H1 (cell line): ENCODE data around the gene LRRC18. TPM values are rescaled to one million over a fixed set of nuclear protein-coding genes. Genes with fewer than 3 reads are reported as not detected.

ENCODE experiments used
- CTCF ChIA-PET: fragments of 300-600 bp; sonication (Branson Sonifier 250); formaldehyde crosslinking; loops from one replicate; lab custom pipeline; 2021; ENCODE audit not compliant: partially characterized antibody; lab: Charles Lee
- POLR2A ChIA-PET: fragments of 300-600 bp; sonication (Branson Sonifier 250); formaldehyde crosslinking; loops from one replicate; lab custom pipeline; 2021; ENCODE audit warnings: inconsistent platforms; ENCODE audit not compliant: partially characterized antibody; lab: Charles Lee
- DNase-seq, 2 experiments: peaks; one replicate each; pipeline versions ENCODE4 v3.0.0 to v3.0.0-alpha.2; 2010 to 2022; ENCODE audit warnings: low spot score in 2 of 2, low read depth in 1 of 2, mixed read lengths in 1 of 2
- FAIRE-seq: peaks from 2 replicates; lab custom pipeline; 2011; peaks lifted over from hg19 to GRCh38; lab: Jason Lieb, UNC
- H2AFZ ChIP-seq: 2 replicates; pipeline ENCODE4 v1.8.1; 2012; ENCODE audit warnings: low read length, inconsistent platforms
- H2AK5ac ChIP-seq: 2 replicates; pipeline ENCODE4 v1.6.1; 2013; ENCODE audit warnings: low read depth, low read length
- H2BK120ac ChIP-seq: replicated peaks from 2 replicates; pipeline ENCODE3; 2013; ENCODE audit warnings: low read depth, low read length, inconsistent platforms
- H2BK12ac ChIP-seq: 2 replicates; pipeline ENCODE4 v1.6.1; 2013; ENCODE audit warnings: low read depth, low read length
- H2BK15ac ChIP-seq: 2 replicates; pipeline ENCODE4 v1.6.1; 2013; ENCODE audit warnings: low read length
- H2BK20ac ChIP-seq: 2 replicates; pipeline ENCODE4 v1.6.1; 2013; ENCODE audit warnings: low read length
- H2BK5ac ChIP-seq: 2 replicates; pipeline ENCODE4 v1.6.1; 2013; ENCODE audit warnings: low read depth, low read length
- H3K14ac ChIP-seq: 2 replicates; pipeline ENCODE4 v1.6.1; 2013; ENCODE audit warnings: inconsistent platforms; ENCODE audit not compliant: insufficient read length
- H3K18ac ChIP-seq: 2 replicates; pipeline ENCODE4 v1.6.1; 2013; ENCODE audit warnings: low read length; ENCODE audit errors: extremely low read depth
- H3K23ac ChIP-seq: 2 replicates; pipeline ENCODE4 v1.6.1; 2013; ENCODE audit warnings: inconsistent platforms; ENCODE audit not compliant: insufficient read length
- H3K23me2 ChIP-seq: 2 replicates; pipeline ENCODE4 v1.6.1; 2013; ENCODE audit warnings: low read depth, low read length
- H3K27ac ChIP-seq: 2 replicates; pipeline ENCODE4 v1.6.1; 2011; ENCODE audit warnings: low read depth, low read length, inconsistent platforms
- H3K27me3 ChIP-seq, 4 experiments: replicated peaks in 1 of 4; 1 replicate in 1 of 4; 2 replicates in 3 of 4; pipeline versions ENCODE4 v1.6.1 to v1.8.1; 2011 to 2013; ENCODE audit warnings: low read length in 3 of 4, mild to moderate bottlenecking in 3 of 4, inconsistent platforms in 2 of 4, mixed read lengths in 2 of 4, moderate library complexity in 1 of 4; ENCODE audit not compliant: control insufficient read depth in 3 of 4, insufficient read depth in 3 of 4; ENCODE audit errors: extremely low read depth in 1 of 4
- H3K36me3 ChIP-seq, 4 experiments: 2 replicates each; pipeline versions ENCODE4 v1.6.1 to v1.8.1; 2011 to 2013; ENCODE audit warnings: mild to moderate bottlenecking in 4 of 4, low read length in 3 of 4, moderate library complexity in 2 of 4, control low read depth in 1 of 4, inconsistent platforms in 1 of 4; ENCODE audit not compliant: insufficient read depth in 4 of 4, control insufficient read depth in 2 of 4
- H3K4ac ChIP-seq: replicated peaks from 2 replicates; pipeline ENCODE3; 2013; ENCODE audit warnings: low read length, low read depth, mixed read lengths, inconsistent platforms; ENCODE audit not compliant: insufficient read length
- H3K4me1 ChIP-seq, 4 experiments: replicated peaks in 1 of 4; 1 replicate in 1 of 4; 2 replicates in 3 of 4; pipeline versions ENCODE4 v1.6.1 to v1.8.1; 2011 to 2013; ENCODE audit warnings: low read length in 3 of 4, inconsistent platforms in 2 of 4, mixed read lengths in 1 of 4; ENCODE audit not compliant: insufficient read depth in 4 of 4, control insufficient read depth in 3 of 4
- H3K4me2 ChIP-seq, 2 experiments: 2 replicates each; pipeline versions ENCODE4 v1.6.1 to v1.8.1; 2011 to 2013; ENCODE audit warnings: low read depth in 2 of 2, low read length in 2 of 2, control low read depth in 1 of 2, inconsistent platforms in 1 of 2, mild to moderate bottlenecking in 1 of 2; ENCODE audit not compliant: insufficient read depth in 1 of 2
- H3K4me3 ChIP-seq, 4 experiments: fragments of 200-600, 300-600 bp in 1 of 4; sonication (generic), shearing (Covaris generic), sonication (Bioruptor Twin) in 1 of 4; 2 replicates each; pipeline versions ENCODE4 v1.5.1 to v1.8.1; 2011 to 2016; ENCODE audit warnings: low read length in 4 of 4, low read depth in 3 of 4, control low read depth in 2 of 4, inconsistent platforms in 2 of 4, mild to moderate bottlenecking in 2 of 4, mixed read lengths in 1 of 4, moderate library complexity in 1 of 4; ENCODE audit not compliant: insufficient read depth in 2 of 4; ENCODE audit errors: extremely low read depth in 1 of 4
- H3K56ac ChIP-seq: replicated peaks from 2 replicates; pipeline ENCODE3; 2013; ENCODE audit warnings: low read depth, mild to moderate bottlenecking, mixed read lengths, low read length, inconsistent platforms; ENCODE audit not compliant: insufficient read length
- H3K79me1 ChIP-seq: 2 replicates; pipeline ENCODE4 v1.6.1; 2013; ENCODE audit warnings: low read depth, low read length, control low read depth
- H3K79me2 ChIP-seq, 2 experiments: 2 replicates each; pipeline versions ENCODE4 v1.6.1 to v1.8.1; 2012 to 2013; ENCODE audit warnings: low read length in 2 of 2, mild to moderate bottlenecking in 2 of 2, inconsistent platforms in 1 of 2; ENCODE audit not compliant: insufficient read depth in 2 of 2, control insufficient read depth in 1 of 2
- H3K9ac ChIP-seq, 4 experiments: replicated peaks in 1 of 4; 1 replicate in 1 of 4; 2 replicates in 3 of 4; pipeline versions ENCODE4 v1.6.1 to v1.8.1; 2011 to 2013; ENCODE audit warnings: low read depth in 3 of 4, low read length in 3 of 4, control low read depth in 2 of 4, mild to moderate bottlenecking in 2 of 4, moderate library complexity in 2 of 4, inconsistent platforms in 1 of 4; ENCODE audit errors: extremely low read depth in 1 of 4
- H3K9me3 ChIP-seq, 2 experiments: 2 replicates each; pipeline versions ENCODE4 v1.6.1 to v1.8.1; 2012 to 2013; ENCODE audit warnings: mild to moderate bottlenecking in 2 of 2, moderate library complexity in 2 of 2, control low read depth in 1 of 2, inconsistent platforms in 1 of 2, low read depth in 1 of 2, low read length in 1 of 2, mixed read lengths in 1 of 2; ENCODE audit not compliant: insufficient read depth in 2 of 2
- H4K20me1 ChIP-seq, 2 experiments: replicated peaks in 1 of 2; 2 replicates each; pipeline versions ENCODE3 to v1.8.1; 2011 to 2013; ENCODE audit warnings: inconsistent platforms in 2 of 2, low read length in 2 of 2, mild to moderate bottlenecking in 1 of 2; ENCODE audit not compliant: insufficient read depth in 2 of 2, control insufficient read depth in 1 of 2
- H4K5ac ChIP-seq: 2 replicates; pipeline ENCODE4 v1.6.1; 2013; ENCODE audit warnings: low read length, low read depth, mixed read lengths, inconsistent platforms; ENCODE audit not compliant: insufficient read length
- H4K8ac ChIP-seq: 2 replicates; pipeline ENCODE4 v1.8.0; 2013; ENCODE audit warnings: mild to moderate bottlenecking, moderate library complexity, low read length, inconsistent platforms; ENCODE audit not compliant: insufficient read depth; ENCODE audit errors: extremely low read depth
- H4K91ac ChIP-seq: replicated peaks from 2 replicates; pipeline ENCODE3; 2013; ENCODE audit warnings: low read length, mixed read lengths, inconsistent platforms; ENCODE audit not compliant: insufficient read length
- CTBP2 ChIP-seq: IDR thresholded peaks from 2 replicates; pipeline ENCODE4 v1.7.0; 2011; ENCODE audit warnings: borderline replicate concordance, mild to moderate bottlenecking, moderate library complexity, mixed read lengths, low read length; ENCODE audit not compliant: insufficient read depth, insufficient read length
- E2F6 ChIP-seq: IDR thresholded peaks from 2 replicates; pipeline ENCODE4 v1.6.1; 2012; ENCODE audit warnings: inconsistent platforms
- KDM4A ChIP-seq: IDR thresholded peaks from one replicate; pipeline ENCODE4 v1.7.1; 2012; ENCODE audit warnings: low read depth, mild to moderate bottlenecking, moderate library complexity, low read length, inconsistent platforms; ENCODE audit not compliant: severe bottlenecking
- POLR2A ChIP-seq, 2 experiments: IDR thresholded peaks; 1 replicate in 1 of 2; 2 replicates in 1 of 2; pipeline ENCODE4 v1.6.1; 2011; ENCODE audit warnings: low read depth in 2 of 2, low read length in 2 of 2, mild to moderate bottlenecking in 2 of 2; ENCODE audit errors: control extremely low read depth in 1 of 2
- SIN3A ChIP-seq, 2 experiments: IDR thresholded peaks in 1 of 2; conservative IDR thresholded peaks in 1 of 2; 2 replicates each; pipeline ENCODE4 v1.6.1; 2011 to 2012; ENCODE audit warnings: low read length in 2 of 2, improper control_type of control experiment in 1 of 2, low read depth in 1 of 2, mild to moderate bottlenecking in 1 of 2
- TAF7 ChIP-seq: optimal IDR thresholded peaks from 2 replicates; pipeline ENCODE3; 2011; ENCODE audit warnings: low read depth, mild to moderate bottlenecking, inconsistent platforms, low read length, moderate library complexity, borderline replicate concordance
- WGBS, 2 experiments: shearing (Covaris generic) in 1 of 2; methylation state at CpG; one replicate each; pipeline versions ENCODE4 v1.1.6 to v1.1.7; 2013 to 2015; ENCODE audit warnings: low lambda C conversion rate in 2 of 2, mixed read lengths in 2 of 2, inconsistent platforms in 1 of 2, low coverage in 1 of 2, missing lambda C conversion rate in 1 of 2; ENCODE audit not compliant: insufficient replicate concordance in 2 of 2, insufficient coverage in 1 of 2, insufficient read length in 1 of 2; ENCODE audit errors: extremely low coverage in 1 of 2, missing lambda C conversion rate in 1 of 2; 5-methylcytosine and 5-hydroxymethylcytosine counted together
- polyA plus RNA-seq, 7 experiments: library from polyadenylated mRNA; depleted of rRNA in 3 of 7; stranded (reverse) in 5 of 7; unstranded in 2 of 7; fragments of >200 nt in 5 of 7; fragments of 200-250 nt in 2 of 7; gene quantifications; 1 replicate in 5 of 7; 2 replicates in 1 of 7; 4 replicates in 1 of 7; pipeline versions ENCODE4 v1.2.1 to v1.2.3, GENCODE V29; 2011 to 2013; ENCODE audit warnings: missing spikeins in 2 of 7, mixed read lengths in 2 of 7
- total RNA-seq: library from RNA; stranded (reverse); fragmentation: NEBNext Ultra II Directional; extraction: Animal tissue kit (Norgen Biotek cat#: 25700); gene quantifications from 2 replicates; pipeline ENCODE4 v1.2.1, GENCODE V29; 2021

Gene LRRC18
- total and polyA plus RNA-seq, 2 of the 8 experiments (the other 6 are each of a cell fraction or from before 2014, with no cell fraction given): not detected

DNA sequence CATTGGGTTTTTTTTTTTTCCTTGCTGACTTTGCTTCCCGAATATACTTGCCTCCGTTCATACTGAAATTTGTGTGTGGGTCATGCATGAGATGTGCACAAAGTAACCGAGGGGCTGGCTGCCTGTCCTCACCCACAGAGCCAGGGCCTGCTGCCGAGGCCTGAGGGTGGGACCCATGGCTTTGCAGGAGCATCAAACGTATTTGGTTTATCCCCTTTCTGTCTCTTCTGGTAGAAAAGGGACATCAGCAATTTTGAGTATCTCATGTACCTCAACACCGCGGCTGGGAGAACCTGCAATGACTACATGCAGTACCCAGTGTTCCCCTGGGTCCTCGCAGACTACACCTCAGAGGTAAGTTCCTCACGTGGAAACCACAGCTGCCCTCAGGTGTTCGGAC, 3.5 kb upstream of the LRRC18 start:
- no peaks in the 10 kb centered on the region for H3K79me2 ChIP-seq
- no peak overlapping the region for H3K4me2 ChIP-seq
- no peaks in the 10 kb centered on the region for H3K36me3 ChIP-seq
- H3K9ac ChIP-seq: no peak overlapping the region
- no peak for FAIRE-seq
- DNase-seq: no peak
- H3K18ac ChIP-seq: no peak overlapping the region
- H3K4me1 ChIP-seq: no peaks in the 10 kb centered on the region
- H4K20me1 ChIP-seq: peaks cover 0 to 1% of the 10 kb centered on the region in 2 experiments
- no peak overlapping the region for H4K91ac ChIP-seq
- no peak overlapping the region for H3K4me3 ChIP-seq
- H2BK120ac ChIP-seq: no peak overlapping the region
- no peak overlapping the region for H2AFZ ChIP-seq
- no peak overlapping the region for H3K56ac ChIP-seq
- H3K23me2 ChIP-seq: no peaks in the 10 kb centered on the region
- H2BK12ac ChIP-seq: no peak overlapping the region
- no peaks in the 10 kb centered on the region for H3K9me3 ChIP-seq
- H3K27ac ChIP-seq: no peak overlapping the region
- no peaks in the 10 kb centered on the region; a peak in 1 of 7 replicates for H3K27me3 ChIP-seq
- 92% methylated on average over 10 of the region's 10 CpGs; no CpG with 5 or more reads in 1 of the 2 experiments for WGBS, 2 experiments
- H2BK20ac ChIP-seq: no peak overlapping the region
- no peak overlapping the region for H4K5ac ChIP-seq
- H3K79me1 ChIP-seq: no peaks in the 10 kb centered on the region
- H3K14ac ChIP-seq: no peak overlapping the region
- ChIA-PET POLR2A (no interaction called here), CTCF (no interaction called here)
- no peak overlapping the region for H2AK5ac ChIP-seq
- H3K4ac ChIP-seq: no peak overlapping the region
- H4K8ac ChIP-seq: no peak overlapping the region
- H3K23ac ChIP-seq: no peak overlapping the region
- no peak overlapping the region for H2BK5ac ChIP-seq
- no peak overlapping the region for H2BK15ac ChIP-seq
- TF ChIP-seq KDM4A (no peak), POLR2A (IDR thresholded peaks at IDR 0.05; ENCODE audit: control extremely low read depth in 1 of 2, low read depth in 2 of 2, low read length in 2 of 2) (no peak), TAF7 (no peak), SIN3A (conservative IDR thresholded peaks at IDR 0.05 in 1 of 2, IDR thresholded peaks at IDR 0.05 in 1 of 2; ENCODE audit: low read depth in 1 of 2, low read length in 2 of 2) (no peak), CTBP2 (no peak), E2F6 (no peak)
